ENCODE measurements around the gene ZNF597. TPM values are rescaled to one million over a fixed set of nuclear protein-coding genes. Genes with fewer than 3 reads are reported as not detected.

The ZNF597 gene
- total RNA-seq, 1 experiment from 2014 or later, result 3.2 TPM

DNA sequence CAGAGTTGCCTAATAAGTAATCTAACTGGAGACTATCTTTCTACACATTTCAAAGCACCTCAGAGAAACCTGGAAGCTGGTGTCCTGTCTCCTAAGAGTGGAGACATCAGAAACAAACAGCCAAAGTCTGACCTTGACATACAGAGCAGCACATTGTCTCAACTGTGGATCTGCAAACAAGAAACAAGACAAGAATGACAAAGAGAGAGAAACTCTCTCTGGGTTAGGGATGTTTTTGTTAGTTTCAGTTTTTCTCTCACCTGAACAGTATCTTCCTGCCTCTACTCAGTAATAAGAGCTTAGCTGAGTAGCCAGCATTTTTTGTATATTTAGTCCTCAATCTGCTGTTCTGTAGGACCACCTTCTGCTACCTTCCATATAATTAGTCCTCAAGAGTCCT, 8.9 kb downstream of the ZNF597 start:
- intact Hi-C loops (cut with micrococcal nuclease), result no loop called here
- H4K20me1 ChIP-seq (ENCODE audit: insufficient read depth), result no peaks in the 10 kb centered on the region
- BruUV-seq (replicated peaks), result no TSS peak
- CTCF ChIA-PET, result no interaction called here
- H3K9ac ChIP-seq (ENCODE audit: low read length), result no peak overlapping the region
- no peak for DNase-seq (ENCODE audit: low read depth, low spot score)
- H3K4me2 ChIP-seq (ENCODE audit: low read length), result no peak overlapping the region
- ATAC-seq, result no peak
- H3K27me3 ChIP-seq (ENCODE audit: insufficient read depth, low read length), result no peaks in the 10 kb centered on the region
- H3K4me3 ChIP-seq (replicated peaks in 1 of 2; ENCODE audit: low read depth in 1 of 2, low read length in 2 of 2), result no peak overlapping the region
- peaks cover 5% of the 10 kb centered on the region for H3K79me2 ChIP-seq (ENCODE audit: insufficient read depth, low read length)
- POLR2A ChIA-PET, result no interaction called here
- H3K36me3 ChIP-seq (ENCODE audit: control insufficient read depth in 1 of 2, insufficient read depth in 2 of 2, low read length in 2 of 2), result peaks cover 4 to 7% of the 10 kb centered on the region in 2 experiments; a peak in 3 of 4 replicates
- no peaks in the 10 kb centered on the region for H3K9me3 ChIP-seq (ENCODE audit: control insufficient read depth in 1 of 2, insufficient read depth in 1 of 2, low read depth in 1 of 2, low read length in 2 of 2)
- H2AFZ ChIP-seq (ENCODE audit: low read depth, low read length, poor library complexity, severe bottlenecking), result no peak overlapping the region
- H3K27ac ChIP-seq (ENCODE audit: low read depth, low read length), result no peak overlapping the region
- H3K9me2 ChIP-seq (ENCODE audit: insufficient read depth), result no peaks in the 10 kb centered on the region
- RAD21 ChIA-PET (ENCODE audit: low non-redundant PET in 1 of 2, low total read pairs in 2 of 2, uncharacterized antibody in 2 of 2, unreplicated experiment in 2 of 2), result no interaction called here
- H3K4me1 ChIP-seq (ENCODE audit: control insufficient read depth in 1 of 2, insufficient read depth in 2 of 2, low read length in 2 of 2), result no peaks in the 10 kb centered on the region
- TF ChIP-seq EZH2 (IDR thresholded peaks at IDR 0.05) (no peak), SIN3A (IDR thresholded peaks at IDR 0.05; ENCODE audit: low read depth) (no peak), ZFX (IDR thresholded peaks at IDR 0.05) (no peak), CEBPB (IDR thresholded peaks at IDR 0.05; ENCODE audit: low read depth) (no peak), POLR2AphosphoS5 (IDR thresholded peaks at IDR 0.05; ENCODE audit: low read depth, low read length) (no peak), SP1 (IDR thresholded peaks at IDR 0.05; ENCODE audit: low read depth) (no peak), ELF1 (IDR thresholded peaks at IDR 0.05; ENCODE audit: borderline replicate concordance, low read depth) (no peak), RAD21 (IDR thresholded peaks at IDR 0.05; ENCODE audit: low read depth) (no peak), MAX (IDR thresholded peaks at IDR 0.05) (no peak), CTCF (IDR thresholded peaks at IDR 0.05 in 2 of 3, conservative IDR thresholded peaks at IDR 0.05 in 1 of 3; ENCODE audit: borderline replicate concordance in 1 of 3, insufficient read depth in 1 of 3, low read depth in 2 of 3, low read length in 2 of 3) (no peak), EGR1 (IDR thresholded peaks at IDR 0.05; ENCODE audit: low read depth) (no peak), ZNF274 (IDR thresholded peaks at IDR 0.05; ENCODE audit: low read depth, low read length) (no peak), FOSL1 (IDR thresholded peaks at IDR 0.05; ENCODE audit: low read depth) (no peak), CBX3 (IDR thresholded peaks at IDR 0.05; ENCODE audit: low read depth) (no peak)
- TF ChIP-seq, protein P1, sequence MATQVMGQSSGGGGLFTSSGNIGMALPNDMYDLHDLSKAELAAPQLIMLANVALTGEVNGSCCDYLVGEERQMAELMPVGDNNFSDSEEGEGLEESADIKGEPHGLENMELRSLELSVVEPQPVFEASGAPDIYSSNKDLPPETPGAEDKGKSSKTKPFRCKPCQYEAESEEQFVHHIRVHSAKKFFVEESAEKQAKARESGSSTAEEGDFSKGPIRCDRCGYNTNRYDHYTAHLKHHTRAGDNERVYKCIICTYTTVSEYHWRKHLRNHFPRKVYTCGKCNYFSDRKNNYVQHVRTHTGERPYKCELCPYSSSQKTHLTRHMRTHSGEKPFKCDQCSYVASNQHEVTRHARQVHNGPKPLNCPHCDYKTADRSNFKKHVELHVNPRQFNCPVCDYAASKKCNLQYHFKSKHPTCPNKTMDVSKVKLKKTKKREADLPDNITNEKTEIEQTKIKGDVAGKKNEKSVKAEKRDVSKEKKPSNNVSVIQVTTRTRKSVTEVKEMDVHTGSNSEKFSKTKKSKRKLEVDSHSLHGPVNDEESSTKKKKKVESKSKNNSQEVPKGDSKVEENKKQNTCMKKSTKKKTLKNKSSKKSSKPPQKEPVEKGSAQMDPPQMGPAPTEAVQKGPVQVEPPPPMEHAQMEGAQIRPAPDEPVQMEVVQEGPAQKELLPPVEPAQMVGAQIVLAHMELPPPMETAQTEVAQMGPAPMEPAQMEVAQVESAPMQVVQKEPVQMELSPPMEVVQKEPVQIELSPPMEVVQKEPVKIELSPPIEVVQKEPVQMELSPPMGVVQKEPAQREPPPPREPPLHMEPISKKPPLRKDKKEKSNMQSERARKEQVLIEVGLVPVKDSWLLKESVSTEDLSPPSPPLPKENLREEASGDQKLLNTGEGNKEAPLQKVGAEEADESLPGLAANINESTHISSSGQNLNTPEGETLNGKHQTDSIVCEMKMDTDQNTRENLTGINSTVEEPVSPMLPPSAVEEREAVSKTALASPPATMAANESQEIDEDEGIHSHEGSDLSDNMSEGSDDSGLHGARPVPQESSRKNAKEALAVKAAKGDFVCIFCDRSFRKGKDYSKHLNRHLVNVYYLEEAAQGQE (IDR thresholded peaks at IDR 0.05; ENCODE audit: low read depth), result no peak
- TF ChIP-seq, protein P2, sequence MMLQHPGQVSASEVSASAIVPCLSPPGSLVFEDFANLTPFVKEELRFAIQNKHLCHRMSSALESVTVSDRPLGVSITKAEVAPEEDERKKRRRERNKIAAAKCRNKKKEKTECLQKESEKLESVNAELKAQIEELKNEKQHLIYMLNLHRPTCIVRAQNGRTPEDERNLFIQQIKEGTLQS (IDR thresholded peaks at IDR 0.05), result no peak
